SK-N-MC (cell line): ENCODE measurements around the gene SPACA4.

Experiments
- EZH2 ChIP-seq: fragments of 200-600 bp; sonication (generic); IDR thresholded peaks from one replicate; pipeline ENCODE4 v1.6.1; 2017; ENCODE audit warnings: antibody characterized with exemption
- POLR2AphosphoS5 ChIP-seq: IDR thresholded peaks from 2 replicates; pipeline ENCODE4 v1.6.1; 2012; ENCODE audit warnings: mild to moderate bottlenecking, low read depth, low read length, borderline replicate concordance

DNA sequence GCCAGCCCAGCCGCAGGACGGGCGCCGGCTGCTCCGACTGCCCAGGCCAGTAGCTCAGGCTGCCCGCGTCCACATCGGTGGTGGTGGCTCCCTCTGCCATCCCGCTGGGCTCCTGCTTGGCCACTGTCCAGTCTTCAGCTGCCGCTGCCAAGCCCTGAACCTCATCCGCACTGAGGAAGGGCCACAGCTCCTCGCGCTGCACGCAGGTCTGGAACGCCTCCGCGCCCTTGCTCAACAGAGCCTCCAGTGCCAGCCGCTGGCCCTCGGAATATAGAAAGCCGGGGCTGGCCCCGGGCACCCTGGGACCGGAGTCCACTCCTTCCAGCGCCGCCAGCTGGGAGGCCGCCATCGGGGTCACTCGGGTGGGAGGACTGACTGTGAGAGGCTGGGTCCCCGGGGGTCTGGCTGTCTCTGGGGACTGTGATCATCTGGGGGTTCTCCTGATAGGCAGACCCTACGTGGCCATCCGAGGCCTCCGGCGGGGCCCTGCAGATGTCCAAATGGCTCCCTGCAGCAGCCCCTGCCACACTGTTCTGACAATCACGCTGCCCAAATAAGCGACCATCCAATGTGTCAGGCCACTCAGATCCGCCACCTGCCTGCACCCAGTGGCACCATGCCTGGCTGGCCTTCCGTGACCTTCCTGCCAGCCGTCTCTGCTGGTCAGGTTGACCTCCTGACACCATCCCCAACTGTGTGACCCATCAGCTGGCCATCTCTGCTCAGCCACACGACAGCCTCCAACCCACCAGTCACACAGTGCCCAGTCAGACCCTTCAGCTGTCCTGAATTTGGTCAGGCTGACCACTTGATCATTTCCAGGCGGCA, 6.7 kb downstream of the SPACA4 start:
- no peak for TF ChIP-seq POLR2AphosphoS5
- no peak for TF ChIP-seq EZH2
